Glomerular endothelial cell (primary cell): ENCODE data around the gene DMP1. TPM values are rescaled to one million over a fixed set of nuclear protein-coding genes. Genes with fewer than 3 reads are reported as not detected.
"Not testable (repeated sequence)": the region's sequence is repeated elsewhere in the genome, so short reads cannot be mapped to it uniquely, and the experiment has no call there.

Experiments used
- DNase-seq: peaks from one replicate; pipeline ENCODE4 v3.0.0-alpha.2; 2011; ENCODE audit warnings: low read depth, low spot score; ENCODE audit errors: extremely low read depth
- total RNA-seq: library from RNA; depleted of rRNA; stranded (reverse); fragments of >200 nt; gene quantifications from 2 replicates; pipeline ENCODE4 v1.2.3, GENCODE V29; 2015

DMP1 gene
- total RNA-seq, 1 donor from 2014 or later, result not detected

GRCh38 chr4:87680271-87680670 lies 30.2 kb downstream of the DMP1 start:
- no peak for DNase-seq

GRCh38 chr4:87688316-87688715 lies 38.2 kb downstream of the DMP1 start:
- no peak for DNase-seq

GRCh38 chr4:87690947-87691346 lies 40.9 kb downstream of the DMP1 start:
- DNase-seq, result not testable (repeated sequence)

GRCh38 chr4:87692060-87692459 lies 42.0 kb downstream of the DMP1 start:
- DNase-seq, result not testable (repeated sequence)

GRCh38 chr4:87697272-87697671 lies 47.2 kb downstream of the DMP1 start:
- no peak for DNase-seq

GRCh38 chr4:87697945-87698344 lies 47.9 kb downstream of the DMP1 start:
- DNase-seq, result no peak

GRCh38 chr4:87698394-87698793 lies 48.3 kb downstream of the DMP1 start:
- DNase-seq, result no peak

GRCh38 chr4:87704001-87704400 lies 53.9 kb downstream of the DMP1 start:
- DNase-seq, result no peak

- DNase-seq, result no peak
These were observed 57.3 kb downstream of the DMP1 start for GRCh38 chr4:87707279-87707918.

Other genes starting within 250 kb of the DMP1 start
- 17.4 and 20.8 TPM in 2 replicates for gene NUDT9, start 227.7 kb upstream of the DMP1 start, total RNA-seq
- gene SPARCL1, start 120.9 kb upstream of the DMP1 start, total RNA-seq, result 0.41 TPM in 1 of 2 replicates, not detected in the other
- gene DSPP, start 41.8 kb upstream of the DMP1 start, total RNA-seq, result not detected in 2 replicates
- not detected in 2 replicates for gene IBSP, start 149.3 kb downstream of the DMP1 start, total RNA-seq
- not detected in 2 replicates for gene MEPE, start 182.7 kb downstream of the DMP1 start, total RNA-seq